Kidney (tissue), 14 donors: ENCODE results near the gene STIM2. TPM values are rescaled to one million over a fixed set of nuclear protein-coding genes. Genes with fewer than 3 reads are reported as not detected.

Experiments
- DNase-seq, 5 donors: peaks; one replicate each; pipeline ENCODE4 v3.0.0-alpha.2; 2013 to 2020
- FAIRE-seq: peaks from 2 replicates; lab custom pipeline; 2012; peaks lifted over from hg19 to GRCh38; lab: Jason Lieb, UNC
- H3K27ac ChIP-seq, 2 donors: one replicate each; pipeline ENCODE4 v1.7.0; 2013; ENCODE audit warnings: low read depth in 2 of 2, low read length in 2 of 2, inconsistent platforms in 1 of 2
- H3K27me3 ChIP-seq: one replicate; pipeline ENCODE4 v1.7.1; 2013; ENCODE audit warnings: low read length, inconsistent platforms; ENCODE audit not compliant: control insufficient read depth, insufficient read depth
- H3K36me3 ChIP-seq, 3 donors: one replicate each; pipeline versions ENCODE4 v1.7.0 to v1.7.1; 2013; ENCODE audit warnings: low read length in 3 of 3, control low read depth in 1 of 3, inconsistent platforms in 1 of 3; ENCODE audit not compliant: insufficient read depth in 3 of 3, control insufficient read depth in 2 of 3
- H3K4me1 ChIP-seq, 3 donors: one replicate each; pipeline versions ENCODE4 v1.7.0 to v1.7.1; 2013; ENCODE audit warnings: low read length in 3 of 3, inconsistent platforms in 1 of 3, low read depth in 1 of 3; ENCODE audit not compliant: control insufficient read depth in 2 of 3, insufficient read depth in 2 of 3
- H3K4me3 ChIP-seq, 3 donors: one replicate each; pipeline versions ENCODE4 v1.7.0 to v1.8.1; 2013; ENCODE audit warnings: low read length in 3 of 3, control low read depth in 1 of 3, inconsistent platforms in 1 of 3
- H3K9ac ChIP-seq, 3 donors: one replicate each; pipeline versions ENCODE4 v1.7.0 to v1.7.1; 2013; ENCODE audit warnings: low read length in 3 of 3, control low read depth in 1 of 3, inconsistent platforms in 1 of 3
- H3K9me3 ChIP-seq, 3 donors: one replicate each; pipeline versions ENCODE4 v1.7.0 to v1.7.1; 2013; ENCODE audit warnings: low read length in 3 of 3, control low read depth in 1 of 3, inconsistent platforms in 1 of 3; ENCODE audit not compliant: control insufficient read depth in 2 of 3, insufficient read depth in 1 of 3
- CTCF ChIP-seq: IDR thresholded peaks from 3 replicates; pipeline ENCODE4 v1.5.1; 2012; ENCODE audit warnings: mild to moderate bottlenecking, moderate library complexity, borderline replicate concordance; ENCODE audit not compliant: insufficient read depth; ENCODE audit errors: extremely low read depth
- intact Hi-C: fragments of 100-400 bp; cut with DNase I; formaldehyde crosslinking; loops from one replicate; pipeline ENCODE4 v1.11.1; 2022
- polyA plus RNA-seq: library from polyadenylated mRNA; stranded (reverse); fragments of 350-450 nt; fragmentation: Illumina TruSeq; extraction: RNeasy Lipid Tissue Mini Kit (QIAGEN cat#74804); gene quantifications from one replicate; pipeline ENCODE4 v1.2.3, GENCODE V29; 2014; ENCODE audit warnings: low read depth, low replicate concordance; ENCODE audit not compliant: insufficient read depth
- total RNA-seq: library from RNA; stranded (reverse); fragmentation: NEBNext Ultra II Directional; extraction: Animal tissue kit (Norgen Biotek cat#: 25700); gene quantifications from one replicate; pipeline ENCODE4 v1.2.1, GENCODE V29; 2021
- donor health status: control.
- donor health status: control.
- donor health status: control.
- donor health status: control.
- donor health status: control.
- donor health status: DM: yes; HTN: yes; CAD: no.
- donor health status: Normal renal cell carcinoma (clear cell type).

STIM2 gene
- total and polyA plus RNA-seq, 2 donors from 2014 or later = 27.8 to 38.9 TPM

GRCh38 chr4:27019766-27020165, 159.1 kb downstream of the STIM2 start:
- intact Hi-C loops = loop anchor here (10.0 kb wide), 1 partner anchor 555 kb away; no protein-coding TSS in a partner anchor
- no peak overlapping the region for H3K4me3 ChIP-seq
- FAIRE-seq = no peak

GRCh38 chr4:27020203-27020602, 159.6 kb downstream of the STIM2 start:
- no peaks in the 10 kb centered on the region for H3K27me3 ChIP-seq
- no peak for FAIRE-seq
- peaks cover 0 to 4% (median 2%) of the 10 kb centered on the region in 3 donors for H3K36me3 ChIP-seq
- H3K4me1 ChIP-seq = no peaks in the 10 kb centered on the region
- no peak overlapping the region for H3K27ac ChIP-seq
- no peaks in the 10 kb centered on the region for H3K9me3 ChIP-seq
- no peak for TF ChIP-seq CTCF
- H3K9ac ChIP-seq = no peak overlapping the region
- no peak for DNase-seq
- H3K4me3 ChIP-seq = no peak overlapping the region
- intact Hi-C loops = no loop called here

More at GRCh38 chr4:27019766-27020165, 159.1 kb downstream of the STIM2 start:
- H3K27me3 ChIP-seq = no peaks in the 10 kb centered on the region
- TF ChIP-seq CTCF = no peak
- no peaks in the 10 kb centered on the region for H3K4me1 ChIP-seq
- H3K9ac ChIP-seq = no peak overlapping the region
- H3K9me3 ChIP-seq = no peaks in the 10 kb centered on the region
- peaks cover 0 to 4% (median 2%) of the 10 kb centered on the region in 3 donors for H3K36me3 ChIP-seq
- no peak for DNase-seq
- H3K27ac ChIP-seq = no peak overlapping the region

GRCh38 chr4:27020603-27021002, 160.0 kb downstream of the STIM2 start:
- no peak overlapping the region for H3K27ac ChIP-seq
- FAIRE-seq = no peak
- no peaks in the 10 kb centered on the region for H3K4me1 ChIP-seq
- intact Hi-C loops = no loop called here
- H3K27me3 ChIP-seq = no peaks in the 10 kb centered on the region
- H3K9me3 ChIP-seq = no peaks in the 10 kb centered on the region
- no peak for TF ChIP-seq CTCF
- H3K36me3 ChIP-seq = peaks cover 0 to 4% (median 2%) of the 10 kb centered on the region in 3 donors
- H3K9ac ChIP-seq = no peak overlapping the region
- DNase-seq = no peak
- no peak overlapping the region for H3K4me3 ChIP-seq

- Histone ChIP-seq H3K27me3 (no peaks in the 10 kb centered on the region), H3K36me3 (peaks cover 0 to 4% (median 2%) of the 10 kb centered on the region in 3 donors), H3K9me3 (no peaks in the 10 kb centered on the region), H3K9ac (no peak overlapping the region), H3K27ac (no peak overlapping the region), H3K4me3 (no peak overlapping the region), H3K4me1 (no peaks in the 10 kb centered on the region)
- no peak for DNase-seq
- no peak for FAIRE-seq
- TF ChIP-seq CTCF = no peak
- intact Hi-C loops = no loop called here
These were observed 162.3 kb downstream of the STIM2 start for GRCh38 chr4:27022963-27023362.
